Hair follicle dermal papilla cell (primary cell): ENCODE results near the gene POTEB. TPM values are rescaled to one million over a fixed set of nuclear protein-coding genes. Genes with fewer than 3 reads are reported as not detected.

Experiments
- small RNA-seq: library from RNA; depleted of rRNA; stranded (forward); fragments of <200 nt; gene quantifications from one replicate; pipeline ENCODE3, GENCODE V24; 2012
- total RNA-seq: library from RNA; depleted of rRNA; stranded (reverse); fragments of >200 nt; gene quantifications from 2 replicates; pipeline ENCODE4 v1.2.3, GENCODE V29; 2012

POTEB gene
- total RNA-seq, result not detected in 2 replicates

DNA sequence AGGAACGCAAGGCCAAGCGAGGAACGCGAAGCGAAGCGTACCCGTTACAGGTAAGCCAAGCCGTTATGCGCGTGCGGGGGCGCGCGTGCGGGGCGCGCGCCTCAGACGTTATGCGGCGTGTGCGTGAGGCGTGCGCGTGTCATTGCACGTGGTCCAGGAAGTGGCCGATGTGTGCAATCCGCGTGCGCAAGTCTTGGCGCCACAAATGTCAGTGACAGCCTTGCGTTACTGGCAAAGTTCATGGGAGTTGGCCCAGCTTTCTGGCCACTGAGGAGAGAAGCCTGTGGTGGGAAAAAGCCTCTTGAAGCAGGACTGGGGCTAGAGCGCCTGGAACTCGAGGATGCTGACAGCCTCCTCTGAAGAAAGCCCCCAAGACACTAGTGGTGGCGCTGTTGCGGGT, at the start of gene POTEB:
Gene POTEB (minus strand): TSS at position 101 of the 400 bp plus-strand sequence. CDS start 489 bp downstream, outside the sequence.

Small RNAs within 50 kb of the gene (small RNA-seq; reads per million reads assigned to genes)
- not detected for gene MIR3118-4
- not detected for gene RNU6-631P

Other genes starting within 250 kb of the POTEB start
- not detected in 2 replicates for gene OR4M2, start 202.8 kb upstream of the POTEB start, total RNA-seq